Measurements from ENCODE around the gene RTN1.

The RTN1 gene

GRCh38 chr14:59849411-59850130 is 21.0 kb downstream of the RTN1 start:
- DNase-seq = no peak

- no peak for DNase-seq
Measured at GRCh38 chr14:59848671-59849070, 21.9 kb downstream of the RTN1 start.

GRCh38 chr14:59847711-59848110 is 22.9 kb downstream of the RTN1 start:
- DNase-seq = no peak

GRCh38 chr14:59846595-59846994 is 24.0 kb downstream of the RTN1 start:
- DNase-seq = no peak

- no peak for DNase-seq
Measured at GRCh38 chr14:59845245-59845644, 25.3 kb downstream of the RTN1 start.

GRCh38 chr14:59844186-59844812 is 26.3 kb downstream of the RTN1 start:
- DNase-seq = no peak

GRCh38 chr14:59836116-59836515 is 34.5 kb downstream of the RTN1 start:
- DNase-seq = no peak

GRCh38 chr14:59832653-59833294 is 37.8 kb downstream of the RTN1 start:
- DNase-seq = no peak

- DNase-seq = no peak
Measured at GRCh38 chr14:59831121-59831730, 39.4 kb downstream of the RTN1 start.

- DNase-seq = no peak
Measured at GRCh38 chr14:59830338-59830734, 40.2 kb downstream of the RTN1 start.

GRCh38 chr14:59829469-59830337 is 40.9 kb downstream of the RTN1 start:
- no peak for DNase-seq

- DNase-seq = no peak
Measured at GRCh38 chr14:59828276-59828675, 42.3 kb downstream of the RTN1 start.

GRCh38 chr14:59827401-59827800 is 43.2 kb downstream of the RTN1 start:
- DNase-seq = no peak

- no peak for DNase-seq
Measured at GRCh38 chr14:59826150-59826549, 44.4 kb downstream of the RTN1 start.

GRCh38 chr14:59823179-59823578 is 47.4 kb downstream of the RTN1 start:
- DNase-seq = no peak

GRCh38 chr14:59819446-59820088 is 51.0 kb downstream of the RTN1 start:
- DNase-seq = no peak

GRCh38 chr14:59816941-59817340 is 53.6 kb downstream of the RTN1 start:
- no peak for DNase-seq

- DNase-seq = no peak
Measured at GRCh38 chr14:59814988-59815387, 55.6 kb downstream of the RTN1 start.

GRCh38 chr14:59811815-59812214 is 58.8 kb downstream of the RTN1 start:
- DNase-seq = no peak

GRCh38 chr14:59811073-59811472 is 59.5 kb downstream of the RTN1 start:
- DNase-seq = no peak

GRCh38 chr14:59803052-59803540 is 67.5 kb downstream of the RTN1 start:
- DNase-seq = no peak

- no peak for DNase-seq
Measured at GRCh38 chr14:59788176-59788575, 82.4 kb downstream of the RTN1 start.
